WTC11 (cell line): Measurements from ENCODE around the gene UBE2F. TPM values are rescaled to one million over a fixed set of nuclear protein-coding genes. Genes with fewer than 3 reads are reported as not detected.

Experiments used
- ATAC-seq: fragments of 200-7000 bp; cut with Tn5 transposase; 2 replicates; pipeline ENCODE4 v1.10.0; 2021; ENCODE audit warnings: mild to moderate bottlenecking, moderate library complexity
- CTCF ChIA-PET: fragments of 300-600 bp; sonication (Branson Sonifier 250); formaldehyde crosslinking; loops from one replicate; lab custom pipeline; 2021; ENCODE audit warnings: antibody characterized with exemption; lab: Charles Lee
- POLR2A ChIA-PET: fragments of 350-600 bp; sonication (Branson Sonifier 250); formaldehyde crosslinking; loops from one replicate; lab custom pipeline; 2021; ENCODE audit warnings: antibody characterized with exemption; lab: Charles Lee
- DNase-seq: peaks from one replicate; pipeline ENCODE4 v3.0.0; 2021; ENCODE audit warnings: low spot score
- H3K27ac Mint-ChIP-seq: 2 replicates; pipeline ENCODE4 v1.8.0; 2021; ENCODE audit warnings: mixed read lengths
- H3K27me3 Mint-ChIP-seq: 2 replicates; pipeline ENCODE4 v1.8.0; 2021; ENCODE audit warnings: low read depth, mild to moderate bottlenecking, moderate library complexity, mixed read lengths
- H3K36me3 Mint-ChIP-seq: 2 replicates; pipeline ENCODE4 v1.8.0; 2021; ENCODE audit warnings: mixed read lengths
- H3K4me1 Mint-ChIP-seq: 2 replicates; pipeline ENCODE4 v1.8.0; 2022; ENCODE audit warnings: mixed read lengths
- H3K4me3 Mint-ChIP-seq: 2 replicates; pipeline ENCODE4 v1.8.0; 2021; ENCODE audit warnings: mild to moderate bottlenecking, moderate library complexity, mixed read lengths
- H3K9me3 Mint-ChIP-seq: 2 replicates; pipeline ENCODE4 v1.8.0; 2021; ENCODE audit warnings: mixed read lengths
- CREB1 ChIP-seq: sonication (generic); formaldehyde crosslinking; IDR thresholded peaks from 2 replicates; pipeline ENCODE4 v1.8.0; 2023; ENCODE audit warnings: mild to moderate bottlenecking, missing genetic modification reagents
- ELF4 ChIP-seq: sonication (generic); formaldehyde crosslinking; IDR thresholded peaks from 2 replicates; pipeline ENCODE4 v1.8.1; 2022; ENCODE audit warnings: low read depth, mild to moderate bottlenecking, moderate library complexity, missing genetic modification reagents
- GABPB1 ChIP-seq: sonication (generic); formaldehyde crosslinking; IDR thresholded peaks from 2 replicates; pipeline ENCODE4 v1.8.1; 2023; ENCODE audit warnings: mild to moderate bottlenecking, missing genetic modification reagents
- GTF2I ChIP-seq: fragments of 250-450 bp; sonication (Bioruptor Pico); conservative IDR thresholded peaks from 2 replicates; pipeline ENCODE4 v1.4.0; 2021; ENCODE audit warnings: mild to moderate bottlenecking
- JAZF1 ChIP-seq: fragments of 250-450 bp; sonication (Bioruptor Pico); IDR thresholded peaks from 2 replicates; pipeline ENCODE4 v1.9.0; 2021; ENCODE audit warnings: moderate library complexity, mild to moderate bottlenecking, inconsistent platforms
- NR3C1 ChIP-seq: sonication (generic); formaldehyde crosslinking; conservative IDR thresholded peaks from 2 replicates; pipeline ENCODE4 v1.8.1; 2023; ENCODE audit warnings: low read depth, mild to moderate bottlenecking, missing genetic modification reagents
- OVOL2 ChIP-seq: fragments of 250-450 bp; sonication (Bioruptor Pico); IDR thresholded peaks from 2 replicates; pipeline ENCODE4 v1.9.0; 2021; ENCODE audit warnings: mild to moderate bottlenecking, borderline replicate concordance
- SMAD3 ChIP-seq: sonication (generic); formaldehyde crosslinking; IDR thresholded peaks from 2 replicates; pipeline ENCODE4 v1.8.0; 2022; ENCODE audit warnings: missing genetic modification reagents, mild to moderate bottlenecking, borderline replicate concordance
- SP1 ChIP-seq: sonication (generic); formaldehyde crosslinking; conservative IDR thresholded peaks from 2 replicates; pipeline ENCODE4 v1.8.1; 2022; ENCODE audit warnings: missing genetic modification reagents
- TCF7 ChIP-seq: sonication (generic); formaldehyde crosslinking; IDR thresholded peaks from 2 replicates; pipeline ENCODE4 v1.8.0; 2022; ENCODE audit warnings: mild to moderate bottlenecking, low read depth, missing genetic modification reagents, moderate library complexity
- ZBTB21 ChIP-seq: sonication (generic); formaldehyde crosslinking; IDR thresholded peaks from 2 replicates; pipeline ENCODE4 v1.8.1; 2023; ENCODE audit warnings: mild to moderate bottlenecking, missing genetic modification reagents, borderline replicate concordance
- ZNF138 ChIP-seq: sonication (generic); formaldehyde crosslinking; conservative IDR thresholded peaks from 2 replicates; pipeline ENCODE4 v1.8.1; 2022; ENCODE audit warnings: mild to moderate bottlenecking, moderate library complexity, missing genetic modification reagents
- ZNF232 ChIP-seq: sonication (generic); formaldehyde crosslinking; IDR thresholded peaks from 2 replicates; pipeline ENCODE4 v1.8.0; 2022; ENCODE audit warnings: mild to moderate bottlenecking, missing genetic modification reagents
- ZNF263 ChIP-seq: sonication (generic); formaldehyde crosslinking; IDR thresholded peaks from 2 replicates; pipeline ENCODE4 v1.8.1; 2022; ENCODE audit warnings: low read depth, mild to moderate bottlenecking, moderate library complexity, missing genetic modification reagents
- ZNF671 ChIP-seq: fragments of 250-450 bp; sonication (Bioruptor Pico); IDR thresholded peaks from 2 replicates; pipeline ENCODE4 v1.8.0; 2021; ENCODE audit warnings: mild to moderate bottlenecking
- total RNA-seq: library from RNA; stranded (reverse); gene quantifications from 3 replicates; pipeline ENCODE4 v1.2.3, GENCODE V29; 2021
- TF ChIP-seq, protein P1 (sequence below): fragments of 200-600 bp; IDR thresholded peaks from 2 replicates; pipeline ENCODE4 v1.8.0; 2022; ENCODE audit warnings: antibody characterized with exemption
- TF ChIP-seq, protein P2 (sequence below): fragments of 250-450 bp; sonication (Bioruptor Pico); IDR thresholded peaks from 2 replicates; pipeline ENCODE4 v2.1.2; 2022; ENCODE audit warnings: mild to moderate bottlenecking, moderate library complexity
- TF ChIP-seq, protein P3 (sequence below): sonication (generic); formaldehyde crosslinking; IDR thresholded peaks from 2 replicates; pipeline ENCODE4 v1.8.0; 2022; ENCODE audit warnings: mild to moderate bottlenecking, missing genetic modification reagents
- TF ChIP-seq, protein P4 (sequence below): sonication (generic); formaldehyde crosslinking; IDR thresholded peaks from 2 replicates; pipeline ENCODE4 v1.8.1; 2023; ENCODE audit warnings: mild to moderate bottlenecking, missing genetic modification reagents, moderate library complexity
- TF ChIP-seq, protein P5 (sequence below): fragments of 250-450 bp; sonication (Bioruptor Pico); IDR thresholded peaks from 2 replicates; pipeline ENCODE4 v1.9.0; 2021; ENCODE audit warnings: moderate library complexity, mild to moderate bottlenecking, inconsistent platforms, borderline replicate concordance
- TF ChIP-seq, protein P6 (sequence below): sonication (generic); formaldehyde crosslinking; IDR thresholded peaks from 2 replicates; pipeline ENCODE4 v1.8.0; 2023; ENCODE audit warnings: mild to moderate bottlenecking, missing genetic modification reagents
- TF ChIP-seq, protein P7 (sequence below): fragments of 250-450 bp; sonication (Bioruptor Pico); IDR thresholded peaks from 2 replicates; pipeline ENCODE4 v1.8.0; 2021; ENCODE audit warnings: mild to moderate bottlenecking

UBE2F gene
- total RNA-seq, 1 experiment from 2014 or later = 49.5 TPM

DNA sequence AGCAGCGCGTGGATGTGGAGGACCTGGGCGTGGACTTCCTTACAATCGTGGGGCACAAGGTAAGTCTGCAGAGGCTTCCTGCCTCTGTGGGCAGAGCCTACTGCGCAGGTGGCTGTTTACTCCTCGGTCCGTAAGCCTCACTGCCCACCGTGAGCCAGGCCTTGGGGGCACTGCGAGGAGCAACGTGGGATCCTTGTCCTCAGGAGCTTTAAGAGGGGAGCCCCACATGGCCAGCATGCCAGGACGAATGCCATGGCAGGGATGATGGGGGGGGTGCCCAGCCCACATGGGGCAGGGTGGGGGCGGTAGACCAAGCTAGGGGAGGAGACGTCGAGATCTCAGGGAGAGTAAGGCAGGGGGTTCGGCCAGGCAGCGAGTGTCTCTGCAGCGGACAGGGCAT, 115.3 kb downstream of the UBE2F start (continued):
- TF ChIP-seq, protein P1, sequence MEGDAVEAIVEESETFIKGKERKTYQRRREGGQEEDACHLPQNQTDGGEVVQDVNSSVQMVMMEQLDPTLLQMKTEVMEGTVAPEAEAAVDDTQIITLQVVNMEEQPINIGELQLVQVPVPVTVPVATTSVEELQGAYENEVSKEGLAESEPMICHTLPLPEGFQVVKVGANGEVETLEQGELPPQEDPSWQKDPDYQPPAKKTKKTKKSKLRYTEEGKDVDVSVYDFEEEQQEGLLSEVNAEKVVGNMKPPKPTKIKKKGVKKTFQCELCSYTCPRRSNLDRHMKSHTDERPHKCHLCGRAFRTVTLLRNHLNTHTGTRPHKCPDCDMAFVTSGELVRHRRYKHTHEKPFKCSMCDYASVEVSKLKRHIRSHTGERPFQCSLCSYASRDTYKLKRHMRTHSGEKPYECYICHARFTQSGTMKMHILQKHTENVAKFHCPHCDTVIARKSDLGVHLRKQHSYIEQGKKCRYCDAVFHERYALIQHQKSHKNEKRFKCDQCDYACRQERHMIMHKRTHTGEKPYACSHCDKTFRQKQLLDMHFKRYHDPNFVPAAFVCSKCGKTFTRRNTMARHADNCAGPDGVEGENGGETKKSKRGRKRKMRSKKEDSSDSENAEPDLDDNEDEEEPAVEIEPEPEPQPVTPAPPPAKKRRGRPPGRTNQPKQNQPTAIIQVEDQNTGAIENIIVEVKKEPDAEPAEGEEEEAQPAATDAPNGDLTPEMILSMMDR = no peak
- TF ChIP-seq, protein P2, sequence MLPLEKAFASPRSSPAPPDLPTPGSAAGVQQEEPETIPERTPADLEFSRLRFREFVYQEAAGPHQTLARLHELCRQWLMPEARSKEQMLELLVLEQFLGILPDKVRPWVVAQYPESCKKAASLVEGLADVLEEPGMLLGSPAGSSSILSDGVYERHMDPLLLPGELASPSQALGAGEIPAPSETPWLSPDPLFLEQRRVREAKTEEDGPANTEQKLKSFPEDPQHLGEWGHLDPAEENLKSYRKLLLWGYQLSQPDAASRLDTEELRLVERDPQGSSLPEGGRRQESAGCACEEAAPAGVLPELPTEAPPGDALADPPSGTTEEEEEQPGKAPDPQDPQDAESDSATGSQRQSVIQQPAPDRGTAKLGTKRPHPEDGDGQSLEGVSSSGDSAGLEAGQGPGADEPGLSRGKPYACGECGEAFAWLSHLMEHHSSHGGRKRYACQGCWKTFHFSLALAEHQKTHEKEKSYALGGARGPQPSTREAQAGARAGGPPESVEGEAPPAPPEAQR = no peak
- TF ChIP-seq ZNF671 (CRISPR knock-in tag) (no peak), GABPB1 (CRISPR knock-in tag) (no peak), SP1 (no peak), ZNF138 (CRISPR knock-in tag) (no peak)
- TF ChIP-seq, protein P3, sequence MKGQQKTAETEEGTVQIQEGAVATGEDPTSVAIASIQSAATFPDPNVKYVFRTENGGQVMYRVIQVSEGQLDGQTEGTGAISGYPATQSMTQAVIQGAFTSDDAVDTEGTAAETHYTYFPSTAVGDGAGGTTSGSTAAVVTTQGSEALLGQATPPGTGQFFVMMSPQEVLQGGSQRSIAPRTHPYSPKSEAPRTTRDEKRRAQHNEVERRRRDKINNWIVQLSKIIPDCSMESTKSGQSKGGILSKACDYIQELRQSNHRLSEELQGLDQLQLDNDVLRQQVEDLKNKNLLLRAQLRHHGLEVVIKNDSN = no peak

DNA sequence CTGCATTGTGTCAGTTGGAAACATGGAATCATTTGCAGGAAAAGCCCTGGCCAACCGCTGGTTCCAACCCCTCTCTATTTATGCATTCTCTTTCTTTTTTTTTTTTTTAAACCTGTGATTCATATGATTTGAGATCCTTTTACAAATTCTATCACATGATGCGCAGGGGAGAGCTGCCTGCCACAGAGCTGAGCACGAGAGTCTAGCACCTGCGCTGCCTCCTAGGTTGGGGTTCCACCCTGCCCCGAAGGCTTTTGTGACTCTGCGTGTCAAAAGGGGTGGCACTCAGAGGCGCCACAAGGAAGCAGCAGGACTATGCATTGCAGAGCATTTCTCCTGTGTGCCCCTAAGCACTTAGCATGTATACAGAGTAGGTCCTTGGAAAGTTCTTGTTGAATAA, 116.0 kb downstream of the UBE2F start:
- H3K36me3 Mint-ChIP-seq = peaks cover 88% of the 10 kb centered on the region
- H3K27me3 Mint-ChIP-seq = no peaks in the 10 kb centered on the region
- H3K27ac Mint-ChIP-seq = no peak overlapping the region
- ChIA-PET POLR2A (no interaction called here), CTCF (interaction anchor here (0.7 kb wide), 1 partner anchor 1504 kb away, joined by 3 read pairs; no protein-coding TSS in a partner anchor)
- H3K4me3 Mint-ChIP-seq = no peak overlapping the region
- no peak for DNase-seq
- TF ChIP-seq ZNF263 (CRISPR knock-in tag) = no peak
- no peak for TF ChIP-seq ZNF671 (CRISPR knock-in tag)
- TF ChIP-seq, protein P4, sequence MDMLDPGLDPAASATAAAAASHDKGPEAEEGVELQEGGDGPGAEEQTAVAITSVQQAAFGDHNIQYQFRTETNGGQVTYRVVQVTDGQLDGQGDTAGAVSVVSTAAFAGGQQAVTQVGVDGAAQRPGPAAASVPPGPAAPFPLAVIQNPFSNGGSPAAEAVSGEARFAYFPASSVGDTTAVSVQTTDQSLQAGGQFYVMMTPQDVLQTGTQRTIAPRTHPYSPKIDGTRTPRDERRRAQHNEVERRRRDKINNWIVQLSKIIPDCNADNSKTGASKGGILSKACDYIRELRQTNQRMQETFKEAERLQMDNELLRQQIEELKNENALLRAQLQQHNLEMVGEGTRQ (CRISPR knock-in tag) = no peak
- TF ChIP-seq, protein P5, sequence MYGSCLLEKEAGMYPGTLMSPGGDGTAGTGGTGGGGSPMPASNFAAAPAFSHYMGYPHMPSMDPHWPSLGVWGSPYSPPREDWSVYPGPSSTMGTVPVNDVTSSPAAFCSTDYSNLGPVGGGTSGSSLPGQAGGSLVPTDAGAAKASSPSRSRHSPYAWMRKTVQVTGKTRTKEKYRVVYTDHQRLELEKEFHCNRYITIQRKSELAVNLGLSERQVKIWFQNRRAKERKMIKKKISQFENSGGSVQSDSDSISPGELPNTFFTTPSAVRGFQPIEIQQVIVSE = no peak
- TF ChIP-seq ELF4 = no peak
- TF ChIP-seq SMAD3 (CRISPR knock-in tag) = no peak
- TF ChIP-seq, protein P6, sequence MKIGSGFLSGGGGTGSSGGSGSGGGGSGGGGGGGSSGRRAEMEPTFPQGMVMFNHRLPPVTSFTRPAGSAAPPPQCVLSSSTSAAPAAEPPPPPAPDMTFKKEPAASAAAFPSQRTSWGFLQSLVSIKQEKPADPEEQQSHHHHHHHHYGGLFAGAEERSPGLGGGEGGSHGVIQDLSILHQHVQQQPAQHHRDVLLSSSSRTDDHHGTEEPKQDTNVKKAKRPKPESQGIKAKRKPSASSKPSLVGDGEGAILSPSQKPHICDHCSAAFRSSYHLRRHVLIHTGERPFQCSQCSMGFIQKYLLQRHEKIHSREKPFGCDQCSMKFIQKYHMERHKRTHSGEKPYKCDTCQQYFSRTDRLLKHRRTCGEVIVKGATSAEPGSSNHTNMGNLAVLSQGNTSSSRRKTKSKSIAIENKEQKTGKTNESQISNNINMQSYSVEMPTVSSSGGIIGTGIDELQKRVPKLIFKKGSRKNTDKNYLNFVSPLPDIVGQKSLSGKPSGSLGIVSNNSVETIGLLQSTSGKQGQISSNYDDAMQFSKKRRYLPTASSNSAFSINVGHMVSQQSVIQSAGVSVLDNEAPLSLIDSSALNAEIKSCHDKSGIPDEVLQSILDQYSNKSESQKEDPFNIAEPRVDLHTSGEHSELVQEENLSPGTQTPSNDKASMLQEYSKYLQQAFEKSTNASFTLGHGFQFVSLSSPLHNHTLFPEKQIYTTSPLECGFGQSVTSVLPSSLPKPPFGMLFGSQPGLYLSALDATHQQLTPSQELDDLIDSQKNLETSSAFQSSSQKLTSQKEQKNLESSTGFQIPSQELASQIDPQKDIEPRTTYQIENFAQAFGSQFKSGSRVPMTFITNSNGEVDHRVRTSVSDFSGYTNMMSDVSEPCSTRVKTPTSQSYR (CRISPR knock-in tag) = no peak
- no peak for TF ChIP-seq OVOL2
- TF ChIP-seq ZNF232 (CRISPR knock-in tag) = no peak
- TF ChIP-seq, protein P1 = no peak
- TF ChIP-seq TCF7 (CRISPR knock-in tag) = no peak
- no peak for TF ChIP-seq NR3C1
- TF ChIP-seq CREB1 = no peak
- TF ChIP-seq, protein P7, sequence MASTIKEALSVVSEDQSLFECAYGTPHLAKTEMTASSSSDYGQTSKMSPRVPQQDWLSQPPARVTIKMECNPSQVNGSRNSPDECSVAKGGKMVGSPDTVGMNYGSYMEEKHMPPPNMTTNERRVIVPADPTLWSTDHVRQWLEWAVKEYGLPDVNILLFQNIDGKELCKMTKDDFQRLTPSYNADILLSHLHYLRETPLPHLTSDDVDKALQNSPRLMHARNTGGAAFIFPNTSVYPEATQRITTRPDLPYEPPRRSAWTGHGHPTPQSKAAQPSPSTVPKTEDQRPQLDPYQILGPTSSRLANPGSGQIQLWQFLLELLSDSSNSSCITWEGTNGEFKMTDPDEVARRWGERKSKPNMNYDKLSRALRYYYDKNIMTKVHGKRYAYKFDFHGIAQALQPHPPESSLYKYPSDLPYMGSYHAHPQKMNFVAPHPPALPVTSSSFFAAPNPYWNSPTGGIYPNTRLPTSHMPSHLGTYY = no peak
- no peak for TF ChIP-seq GTF2I (CRISPR knock-in tag)
- TF ChIP-seq, protein P3 = no peak
- no peak for TF ChIP-seq JAZF1 (CRISPR knock-in tag)
- TF ChIP-seq ZBTB21 (CRISPR knock-in tag) = no peak
- H3K4me1 Mint-ChIP-seq = peaks cover 12% of the 10 kb centered on the region
- ATAC-seq = no peak
- H3K9me3 Mint-ChIP-seq = peaks cover 5% of the 10 kb centered on the region; the same call in 1 of the 2 replicates
